Right atrium auricular region (tissue), 2 donors: ENCODE measurements around the gene P4HB. TPM values are rescaled to one million over a fixed set of nuclear protein-coding genes. Genes with fewer than 3 reads are reported as not detected.

Source experiments
- DNase-seq: peaks from one replicate; pipeline ENCODE4 v3.0.0-alpha.2; 2019; ENCODE audit warnings: low spot score
- H3K27ac ChIP-seq, 2 donors: fragments of 200-600 bp; sonication (generic); 1 replicate in 1 of 2; 2 replicates in 1 of 2; pipeline ENCODE4 v1.5.1; 2016 to 2019
- H3K27me3 ChIP-seq, 2 donors: fragments of 200-600 bp; sonication (generic); one replicate each; pipeline versions ENCODE4 v1.5.1 to v1.6.0; 2017 to 2019
- H3K36me3 ChIP-seq: fragments of 200-600 bp; sonication (generic); one replicate; pipeline ENCODE4 v1.5.1; 2016
- H3K4me1 ChIP-seq, 2 donors: fragments of 200-600 bp; sonication (generic); one replicate each; pipeline versions ENCODE4 v1.5.1 to v1.6.0; 2017 to 2019
- H3K4me3 ChIP-seq, 2 donors: fragments of 200-600 bp; sonication (generic); 1 replicate in 1 of 2; 2 replicates in 1 of 2; pipeline ENCODE4 v1.5.1; 2017 to 2019; ENCODE audit warnings: mild to moderate bottlenecking in 1 of 2, moderate library complexity in 1 of 2
- H3K9me3 ChIP-seq, 2 donors: fragments of 200-600 bp; sonication (generic); one replicate each; pipeline ENCODE4 v1.5.1; 2019
- total RNA-seq, 2 donors: library from RNA; depleted of rRNA; stranded (reverse); fragments of >200 nt; gene quantifications; one replicate each; pipeline ENCODE4 v1.1.0, GENCODE V29; 2016
- TF ChIP-seq, protein P1 (sequence below), 2 donors: fragments of 200-600 bp; sonication (generic); IDR thresholded peaks; one replicate each; pipeline ENCODE4 v1.5.1; 2019; ENCODE audit warnings: antibody characterized with exemption in 2 of 2

The P4HB gene
- total RNA-seq, 2 donors from 2014 or later: 321 to 426 TPM

DNA sequence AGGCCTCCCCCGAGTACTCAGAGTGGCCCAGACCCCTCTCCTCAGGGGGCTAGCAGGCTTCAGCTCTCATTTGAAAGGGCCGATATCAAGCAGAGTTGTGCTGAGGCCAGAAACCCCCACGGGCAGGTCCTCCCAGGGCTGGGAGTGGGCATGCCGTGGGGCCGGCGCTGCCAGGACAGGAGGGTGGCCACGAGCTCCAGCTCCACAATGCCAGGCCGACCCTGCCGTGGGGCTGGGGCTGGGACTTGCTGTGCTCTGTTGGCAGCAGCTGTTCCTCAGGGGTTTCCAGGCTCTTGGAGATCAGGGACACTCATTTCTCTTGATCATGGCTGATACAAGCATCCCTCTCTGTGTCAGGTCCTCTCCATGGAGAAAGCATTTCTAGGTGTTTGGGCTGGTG is 38.5 kb upstream of the P4HB start:
- Histone ChIP-seq H3K27ac (no peak overlapping the region), H3K36me3 (peaks cover 56% of the 10 kb centered on the region), H3K4me3 (no peak overlapping the region), H3K27me3 (no peaks in the 10 kb centered on the region), H3K4me1 (peaks cover 0 to 12% of the 10 kb centered on the region in 2 donors), H3K9me3 (no peaks in the 10 kb centered on the region)
- DNase-seq: no peak
- TF ChIP-seq, protein P1, sequence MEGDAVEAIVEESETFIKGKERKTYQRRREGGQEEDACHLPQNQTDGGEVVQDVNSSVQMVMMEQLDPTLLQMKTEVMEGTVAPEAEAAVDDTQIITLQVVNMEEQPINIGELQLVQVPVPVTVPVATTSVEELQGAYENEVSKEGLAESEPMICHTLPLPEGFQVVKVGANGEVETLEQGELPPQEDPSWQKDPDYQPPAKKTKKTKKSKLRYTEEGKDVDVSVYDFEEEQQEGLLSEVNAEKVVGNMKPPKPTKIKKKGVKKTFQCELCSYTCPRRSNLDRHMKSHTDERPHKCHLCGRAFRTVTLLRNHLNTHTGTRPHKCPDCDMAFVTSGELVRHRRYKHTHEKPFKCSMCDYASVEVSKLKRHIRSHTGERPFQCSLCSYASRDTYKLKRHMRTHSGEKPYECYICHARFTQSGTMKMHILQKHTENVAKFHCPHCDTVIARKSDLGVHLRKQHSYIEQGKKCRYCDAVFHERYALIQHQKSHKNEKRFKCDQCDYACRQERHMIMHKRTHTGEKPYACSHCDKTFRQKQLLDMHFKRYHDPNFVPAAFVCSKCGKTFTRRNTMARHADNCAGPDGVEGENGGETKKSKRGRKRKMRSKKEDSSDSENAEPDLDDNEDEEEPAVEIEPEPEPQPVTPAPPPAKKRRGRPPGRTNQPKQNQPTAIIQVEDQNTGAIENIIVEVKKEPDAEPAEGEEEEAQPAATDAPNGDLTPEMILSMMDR (IDR thresholded peaks at IDR 0.05): no peak

GRCh38 chr17:81898029-81898866 is 37.9 kb upstream of the P4HB start:
- H3K4me3 ChIP-seq: no peak overlapping the region
- no peak for DNase-seq
- no peaks in the 10 kb centered on the region for H3K9me3 ChIP-seq
- H3K27ac ChIP-seq: no peak overlapping the region
- H3K4me1 ChIP-seq: peaks cover 0 to 12% of the 10 kb centered on the region in 2 donors
- H3K36me3 ChIP-seq: peaks cover 57% of the 10 kb centered on the region
- TF ChIP-seq, protein P1 (IDR thresholded peaks at IDR 0.05): no peak
- no peaks in the 10 kb centered on the region for H3K27me3 ChIP-seq

GRCh38 chr17:81895400-81895799 is 35.1 kb upstream of the P4HB start:
- Histone ChIP-seq H3K9me3 (no peaks in the 10 kb centered on the region), H3K4me1 (peaks cover 0 to 17% of the 10 kb centered on the region in 2 donors), H3K27me3 (no peaks in the 10 kb centered on the region), H3K36me3 (peaks cover 55% of the 10 kb centered on the region), H3K4me3 (no peak overlapping the region), H3K27ac (no peak overlapping the region)
- TF ChIP-seq, protein P1 (IDR thresholded peaks at IDR 0.05): no peak
- no peak for DNase-seq

- no peaks in the 10 kb centered on the region for H3K9me3 ChIP-seq
- H3K27me3 ChIP-seq: no peaks in the 10 kb centered on the region
- peaks cover 0 to 26% of the 10 kb centered on the region in 2 donors for H3K4me1 ChIP-seq
- TF ChIP-seq, protein P1 (IDR thresholded peaks at IDR 0.05): no peak
- H3K36me3 ChIP-seq: peaks cover 56% of the 10 kb centered on the region
- peak overlapping the region; percentile 82 to 90 for H3K27ac ChIP-seq
- no peak for DNase-seq
- peak overlapping the region; percentile 99 for H3K4me3 ChIP-seq
Observed at GRCh38 chr17:81891303-81891552, 30.9 kb upstream of the P4HB start.

DNA sequence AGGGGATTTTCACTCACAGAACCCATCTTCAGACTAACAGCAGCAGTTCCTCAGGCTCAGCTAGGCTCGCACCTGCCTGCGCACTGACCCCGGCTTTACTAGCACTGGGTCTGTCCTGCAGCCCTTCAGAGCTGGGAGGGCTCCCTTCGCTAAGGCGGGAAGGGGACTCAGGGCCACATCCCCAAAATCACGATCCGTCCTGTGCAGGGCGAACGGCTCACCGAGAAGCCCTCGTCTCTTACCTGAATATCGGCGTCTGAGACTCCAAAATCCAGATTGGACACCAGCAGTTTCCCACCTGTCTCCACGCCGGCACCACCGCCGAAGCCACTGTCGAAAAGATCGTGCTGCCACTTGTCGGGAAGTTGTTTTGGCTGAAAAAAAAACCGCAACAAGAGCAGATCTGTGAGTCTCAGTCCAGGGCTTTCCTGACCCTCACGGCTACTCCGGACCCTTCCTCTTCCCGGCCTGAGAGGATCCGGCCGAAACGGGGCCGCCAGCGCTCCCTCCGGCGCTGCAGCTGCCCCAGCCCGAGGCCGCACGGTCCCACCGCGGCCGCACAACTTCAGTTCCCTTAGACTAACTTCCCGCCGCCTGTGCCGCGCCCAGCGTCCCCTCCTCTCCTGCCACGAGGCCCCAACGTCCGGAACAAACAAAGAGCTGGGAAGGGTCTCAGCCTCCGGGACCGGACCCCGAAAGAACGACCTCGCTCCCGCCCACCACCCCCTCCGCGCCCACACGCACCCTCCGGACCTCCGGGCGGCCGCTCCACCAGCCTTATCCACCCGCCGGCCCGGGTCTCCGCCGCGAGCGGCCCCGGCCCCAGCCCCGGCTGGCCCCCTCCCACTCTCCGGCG is 30.3 kb upstream of the P4HB start:
- H3K27me3 ChIP-seq: no peaks in the 10 kb centered on the region
- H3K4me3 ChIP-seq: peak overlapping the region; percentile 99
- DNase-seq: no peak
- H3K27ac ChIP-seq: peak overlapping the region; percentile 82 to 90
- H3K9me3 ChIP-seq: no peaks in the 10 kb centered on the region
- TF ChIP-seq, protein P1 (IDR thresholded peaks at IDR 0.05): no peak
- peaks cover 56% of the 10 kb centered on the region for H3K36me3 ChIP-seq
- H3K4me1 ChIP-seq: peaks cover 0 to 26% of the 10 kb centered on the region in 2 donors
